ENCODE data around the gene HMCES. TPM values are rescaled to one million over a fixed set of nuclear protein-coding genes. Genes with fewer than 3 reads are reported as not detected.
A peak's percentile ranks its signal among the peaks of the same experiment; 100 is the strongest.

Gene HMCES
- total and polyA plus RNA-seq, 12 donors: 24.1 to 56.1 (median 43.2) TPM

- ATAC-seq: peak in 2 of 8 donors; percentile 8 to 15
Observed at GRCh38 chr3:129304146-129304961, 25.7 kb downstream of the HMCES start.

GRCh38 chr3:129304962-129305222, 26.2 kb downstream of the HMCES start:
- DNase-seq: no peak
- TF ChIP-seq CTCF (IDR thresholded peaks at IDR 0.05): no peak
- Histone ChIP-seq H3K27me3 (no peaks in the 10 kb centered on the region), H3K27ac (peak overlapping the region in 9 of 10 donors; percentile 44 to 79 (median 66)), H3K4me1 (peaks cover 0 to 39% (median 22%) of the 10 kb centered on the region in 9 donors), H3K4me3 (peak overlapping the region in 1 of 10 donors; percentile 43), H3K9me3 (no peaks in the 10 kb centered on the region), H3K36me3 (peaks cover 0 to 55% (median 12%) of the 10 kb centered on the region in 9 donors)
- intact Hi-C loops (cut with DNase I): no loop called here
- 100% methylated on average over 1 of the region's 1 CpG for WGBS, 2 donors
- no peak for ATAC-seq

More at GRCh38 chr3:129304146-129304961, 25.7 kb downstream of the HMCES start:
- Histone ChIP-seq H3K4me3 (no peak overlapping the region), H3K36me3 (peaks cover 0 to 60% (median 16%) of the 10 kb centered on the region in 9 donors), H3K27me3 (no peaks in the 10 kb centered on the region), H3K4me1 (peaks cover 0 to 39% (median 22%) of the 10 kb centered on the region in 9 donors), H3K9me3 (no peaks in the 10 kb centered on the region), H3K27ac (peak overlapping the region in 6 of 10 donors; percentile 44 to 79 (median 70))
- no peak for TF ChIP-seq CTCF (IDR thresholded peaks at IDR 0.05)
- intact Hi-C loops (cut with DNase I): no loop called here
- 64 to 71% methylated on average over 3 of the region's 3 CpGs for WGBS, 2 donors
- DNase-seq: no peak

GRCh38 chr3:129305592-129306091, 27.0 kb downstream of the HMCES start:
- ATAC-seq: peak; percentile 84 to 93 (median 88)
- Histone ChIP-seq H3K36me3 (peaks cover 0 to 47% (median 12%) of the 10 kb centered on the region in 9 donors), H3K27me3 (no peaks in the 10 kb centered on the region), H3K27ac (peak overlapping the region in 9 of 10 donors; percentile 44 to 79 (median 66)), H3K9me3 (no peaks in the 10 kb centered on the region), H3K4me3 (peak overlapping the region in 8 of 10 donors; percentile 7 to 45 (median 34)), H3K4me1 (peaks cover 0 to 39% (median 22%) of the 10 kb centered on the region in 9 donors)
- 40 to 49% methylated on average over 26 of the region's 26 CpGs for WGBS, 2 donors
- TF ChIP-seq CTCF (IDR thresholded peaks at IDR 0.05): no peak
- peak; percentile 79 to 80 for DNase-seq
- intact Hi-C loops (cut with DNase I): no loop called here

- no peak overlapping the region for H3K4me3 ChIP-seq
- intact Hi-C loops (cut with DNase I): no loop called here
- DNase-seq (no peak), ATAC-seq (no peak)
- TF ChIP-seq CTCF (IDR thresholded peaks at IDR 0.05): no peak
- H3K36me3 ChIP-seq: peaks cover 0 to 19% (median 3%) of the 10 kb centered on the region in 9 donors
- 94 to 96% methylated on average over 3 of the region's 3 CpGs for whole genome bisulfite sequencing, 2 donors
- H3K9me3 ChIP-seq: no peaks in the 10 kb centered on the region
- peaks cover 0 to 35% (median 25%) of the 10 kb centered on the region in 9 donors for H3K4me1 ChIP-seq
- H3K27ac ChIP-seq: no peak overlapping the region
- H3K27me3 ChIP-seq: no peaks in the 10 kb centered on the region
Observed at GRCh38 chr3:129308636-129309035, 30.0 kb downstream of the HMCES start.
